Measurements from ENCODE around the gene THUMPD3. TPM values are rescaled to one million over a fixed set of nuclear protein-coding genes. Genes with fewer than 3 reads are reported as not detected.
A peak's percentile ranks its signal among the peaks of the same experiment; 100 is the strongest.

The THUMPD3 gene
- total and polyA plus RNA-seq, 2 of the 13 experiments (the other 11 are each of a cell fraction or from before 2014, with no cell fraction given) = 31.2 to 44.1 TPM

DNA sequence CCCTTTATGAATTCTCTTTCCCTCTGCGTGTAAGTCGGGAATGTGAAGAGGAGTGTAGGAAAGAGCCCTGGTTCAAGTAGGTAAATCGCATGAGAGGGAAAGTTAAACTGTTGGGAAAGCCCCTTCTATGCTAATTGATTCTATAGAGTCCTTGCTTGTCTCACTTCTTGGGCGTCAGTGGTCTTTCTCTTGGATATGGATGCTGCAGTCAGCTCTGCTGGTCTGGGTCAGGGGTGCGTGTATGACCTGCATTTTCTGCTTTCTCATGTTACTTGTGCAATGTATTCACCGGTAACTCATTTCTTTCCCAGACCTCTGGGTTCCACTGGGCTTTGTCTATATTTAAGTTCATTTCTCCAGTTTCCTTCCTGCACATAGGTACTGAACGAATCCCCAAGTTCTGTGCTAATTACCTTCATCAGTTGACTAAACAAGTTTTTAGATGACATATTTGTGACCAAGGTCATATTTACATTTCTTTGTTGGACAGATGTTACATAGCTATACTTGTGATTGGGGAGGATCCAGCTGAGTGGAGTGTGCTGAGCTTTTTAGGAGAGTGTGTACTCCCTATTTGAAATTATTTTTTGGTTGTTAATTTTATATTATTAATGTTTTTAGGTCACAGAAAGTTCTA, 36.0 kb downstream of the THUMPD3 start (continued):
- TF ChIP-seq, protein P1, sequence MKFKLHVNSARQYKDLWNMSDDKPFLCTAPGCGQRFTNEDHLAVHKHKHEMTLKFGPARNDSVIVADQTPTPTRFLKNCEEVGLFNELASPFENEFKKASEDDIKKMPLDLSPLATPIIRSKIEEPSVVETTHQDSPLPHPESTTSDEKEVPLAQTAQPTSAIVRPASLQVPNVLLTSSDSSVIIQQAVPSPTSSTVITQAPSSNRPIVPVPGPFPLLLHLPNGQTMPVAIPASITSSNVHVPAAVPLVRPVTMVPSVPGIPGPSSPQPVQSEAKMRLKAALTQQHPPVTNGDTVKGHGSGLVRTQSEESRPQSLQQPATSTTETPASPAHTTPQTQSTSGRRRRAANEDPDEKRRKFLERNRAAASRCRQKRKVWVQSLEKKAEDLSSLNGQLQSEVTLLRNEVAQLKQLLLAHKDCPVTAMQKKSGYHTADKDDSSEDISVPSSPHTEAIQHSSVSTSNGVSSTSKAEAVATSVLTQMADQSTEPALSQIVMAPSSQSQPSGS (CRISPR knock-in tag; IDR thresholded peaks at IDR 0.05) = no peak
- TF ChIP-seq MEIS1 (CRISPR knock-in tag; IDR thresholded peaks at IDR 0.05; ENCODE audit: borderline replicate concordance) (0 out of 2 replicates have a peak, but pooled peaks have one; percentile 39), NR2F1 (CRISPR knock-in tag; IDR thresholded peaks at IDR 0.05) (0 out of 4 replicates have a peak, but pooled peaks of 1 of the 2 experiments have one; percentile 31), RBFOX2 (IDR thresholded peaks at IDR 0.05; ENCODE audit: low read depth, low read length) (no peak), ZNF672 (CRISPR knock-in tag; IDR thresholded peaks at IDR 0.05) (no peak), HIVEP1 (CRISPR knock-in tag; IDR thresholded peaks at IDR 0.05) (no peak), ZNF883 (CRISPR knock-in tag; IDR thresholded peaks at IDR 0.05; ENCODE audit: not compliant biosample characterization) (no peak), ZSCAN22 (CRISPR knock-in tag; IDR thresholded peaks at IDR 0.05) (0 out of 2 replicates have a peak, but pooled peaks have one; percentile 47), KLF15 (CRISPR knock-in tag; IDR thresholded peaks at IDR 0.05; ENCODE audit: borderline replicate concordance) (no peak), TBX2 (CRISPR knock-in tag; IDR thresholded peaks at IDR 0.05; ENCODE audit: borderline replicate concordance) (no peak), FOXA3 (CRISPR knock-in tag; IDR thresholded peaks at IDR 0.05) (peak; percentile 65; the same call in 1 of the 2 replicates), PCBP2 (optimal IDR thresholded peaks at IDR 0.05; ENCODE audit: low read depth, low read length, poor library complexity, severe bottlenecking) (no peak), FOXA1 (IDR thresholded peaks at IDR 0.05) (no peak), FOXA1 (CRISPR knock-in tag; IDR thresholded peaks at IDR 0.05) (0 out of 2 replicates have a peak, but pooled peaks have one; percentile 47), ZNF232 (CRISPR knock-in tag; IDR thresholded peaks at IDR 0.05; ENCODE audit: borderline replicate concordance) (no peak), CEBPG (CRISPR knock-in tag; IDR thresholded peaks at IDR 0.05) (peak; percentile 41; the same call in 1 of the 2 replicates), FOXK2 (IDR thresholded peaks at IDR 0.05) (0 out of 2 replicates have a peak, but pooled peaks have one; percentile 10), NFKBIZ (CRISPR knock-in tag; IDR thresholded peaks at IDR 0.05) (0 out of 2 replicates have a peak, but pooled peaks have one; percentile 4), AGO1 (IDR thresholded peaks at IDR 0.05; ENCODE audit: low read depth, low read length, poor library complexity, severe bottlenecking) (no peak), KMT2B (CRISPR knock-in tag; IDR thresholded peaks at IDR 0.05) (no peak)
- TF ChIP-seq, protein P2, sequence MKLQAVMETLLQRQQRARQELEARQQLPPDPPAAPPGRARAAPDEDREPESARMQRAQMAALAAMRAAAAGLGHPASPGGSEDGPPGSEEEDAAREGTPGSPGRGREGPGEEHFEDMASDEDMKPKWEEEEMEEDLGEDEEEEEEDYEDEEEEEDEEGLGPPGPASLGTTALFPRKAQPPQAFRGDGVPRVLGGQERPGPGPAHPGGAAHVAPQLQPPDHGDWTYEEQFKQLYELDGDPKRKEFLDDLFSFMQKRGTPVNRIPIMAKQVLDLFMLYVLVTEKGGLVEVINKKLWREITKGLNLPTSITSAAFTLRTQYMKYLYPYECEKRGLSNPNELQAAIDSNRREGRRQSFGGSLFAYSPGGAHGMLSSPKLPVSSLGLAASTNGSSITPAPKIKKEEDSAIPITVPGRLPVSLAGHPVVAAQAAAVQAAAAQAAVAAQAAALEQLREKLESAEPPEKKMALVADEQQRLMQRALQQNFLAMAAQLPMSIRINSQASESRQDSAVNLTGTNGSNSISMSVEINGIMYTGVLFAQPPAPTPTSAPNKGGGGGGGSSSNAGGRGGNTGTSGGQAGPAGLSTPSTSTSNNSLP (IDR thresholded peaks at IDR 0.05; ENCODE audit: low read depth, low read length) = no peak
- TF ChIP-seq, protein P3, sequence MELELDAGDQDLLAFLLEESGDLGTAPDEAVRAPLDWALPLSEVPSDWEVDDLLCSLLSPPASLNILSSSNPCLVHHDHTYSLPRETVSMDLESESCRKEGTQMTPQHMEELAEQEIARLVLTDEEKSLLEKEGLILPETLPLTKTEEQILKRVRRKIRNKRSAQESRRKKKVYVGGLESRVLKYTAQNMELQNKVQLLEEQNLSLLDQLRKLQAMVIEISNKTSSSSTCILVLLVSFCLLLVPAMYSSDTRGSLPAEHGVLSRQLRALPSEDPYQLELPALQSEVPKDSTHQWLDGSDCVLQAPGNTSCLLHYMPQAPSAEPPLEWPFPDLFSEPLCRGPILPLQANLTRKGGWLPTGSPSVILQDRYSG (CRISPR knock-in tag; IDR thresholded peaks at IDR 0.05) = no peak
- TF ChIP-seq, protein P4, sequence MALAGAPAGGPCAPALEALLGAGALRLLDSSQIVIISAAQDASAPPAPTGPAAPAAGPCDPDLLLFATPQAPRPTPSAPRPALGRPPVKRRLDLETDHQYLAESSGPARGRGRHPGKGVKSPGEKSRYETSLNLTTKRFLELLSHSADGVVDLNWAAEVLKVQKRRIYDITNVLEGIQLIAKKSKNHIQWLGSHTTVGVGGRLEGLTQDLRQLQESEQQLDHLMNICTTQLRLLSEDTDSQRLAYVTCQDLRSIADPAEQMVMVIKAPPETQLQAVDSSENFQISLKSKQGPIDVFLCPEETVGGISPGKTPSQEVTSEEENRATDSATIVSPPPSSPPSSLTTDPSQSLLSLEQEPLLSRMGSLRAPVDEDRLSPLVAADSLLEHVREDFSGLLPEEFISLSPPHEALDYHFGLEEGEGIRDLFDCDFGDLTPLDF (CRISPR knock-in tag; IDR thresholded peaks at IDR 0.05) = no peak
- TF ChIP-seq, protein P5, sequence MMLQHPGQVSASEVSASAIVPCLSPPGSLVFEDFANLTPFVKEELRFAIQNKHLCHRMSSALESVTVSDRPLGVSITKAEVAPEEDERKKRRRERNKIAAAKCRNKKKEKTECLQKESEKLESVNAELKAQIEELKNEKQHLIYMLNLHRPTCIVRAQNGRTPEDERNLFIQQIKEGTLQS (CRISPR knock-in tag; IDR thresholded peaks at IDR 0.05) = no peak

Data from HepG2 (cell line).